Right ventricle myocardium inferior (tissue), 1 donor: ENCODE data around the gene GAMT. TPM values are rescaled to one million over a fixed set of nuclear protein-coding genes. Genes with fewer than 3 reads are reported as not detected.
"Not testable (repeated sequence)": the region's sequence is repeated elsewhere in the genome, so short reads cannot be mapped to it uniquely, and the experiment has no call there.

Experiments used
- ATAC-seq: fragments of 200-7000 bp; cut with Tn5 transposase; one replicate; pipeline ENCODE4 v1.9.1; 2020; ENCODE audit warnings: mild to moderate bottlenecking, moderate library complexity
- DNase-seq: peaks from one replicate; pipeline ENCODE4 v3.0.0; 2021; ENCODE audit errors: missing footprints
- intact Hi-C: fragments of 100-400 bp; cut with DNase I; formaldehyde crosslinking; loops from one replicate; pipeline ENCODE4 v1.11.0; 2022
- total RNA-seq: library from RNA; stranded (reverse); fragmentation: NEBNext Ultra II Directional; extraction: Animal tissue kit (Norgen Biotek cat#: 25700); gene quantifications from one replicate; pipeline ENCODE4 v1.2.1, GENCODE V29; 2021
- donor health status: DM: no; HTN: yes; CAD: no; lungs with severe emphysema.

GAMT gene
- total RNA-seq, 1 donor from 2014 or later: 85.8 TPM

GRCh38 chr19:1422360-1422759 is 21.0 kb upstream of the GAMT start:
- intact Hi-C loops: no loop called here
- ATAC-seq: no peak
- DNase-seq: no peak

GRCh38 chr19:1421958-1422305 is 20.6 kb upstream of the GAMT start:
- ATAC-seq (no peak), DNase-seq (no peak)
- intact Hi-C loops: no loop called here

GRCh38 chr19:1421218-1421957 is 20.0 kb upstream of the GAMT start:
- ATAC-seq: no peak
- intact Hi-C loops: no loop called here
- DNase-seq: no peak

- ATAC-seq: no peak
- intact Hi-C loops: no loop called here
Measured at GRCh38 chr19:1420590-1420989, 19.2 kb upstream of the GAMT start.

GRCh38 chr19:1420085-1420484 is 18.7 kb upstream of the GAMT start:
- intact Hi-C loops, ATAC-seq, DNase-seq: not testable (repeated sequence)

More at GRCh38 chr19:1420590-1420989, 19.2 kb upstream of the GAMT start:
- DNase-seq: no peak

GRCh38 chr19:1418951-1419738 is 17.8 kb upstream of the GAMT start:
- ATAC-seq: peak; percentile 39

GRCh38 chr19:1418496-1418775 is 17.1 kb upstream of the GAMT start:
- DNase-seq (no peak), ATAC-seq (no peak)
- intact Hi-C loops: no loop called here

More at GRCh38 chr19:1418951-1419738, 17.8 kb upstream of the GAMT start:
- intact Hi-C loops: no loop called here
- no peak for DNase-seq

GRCh38 chr19:1417681-1418495 is 16.5 kb upstream of the GAMT start:
- intact Hi-C loops: no loop called here
- no peak for DNase-seq
- no peak for ATAC-seq

GRCh38 chr19:1417145-1417544 is 15.8 kb upstream of the GAMT start:
- intact Hi-C loops: no loop called here
- no peak for DNase-seq
- ATAC-seq: no peak

GRCh38 chr19:1416014-1416841 is 14.9 kb upstream of the GAMT start:
- DNase-seq: no peak
- intact Hi-C loops: no loop called here
- ATAC-seq: no peak

GRCh38 chr19:1412995-1413800 is 11.9 kb upstream of the GAMT start:
- DNase-seq (no peak), ATAC-seq (no peak)
- intact Hi-C loops: loop anchor here (5.0 kb wide), 1 partner anchor 34 kb away; no protein-coding TSS in a partner anchor

GRCh38 chr19:1412323-1412923 is 11.1 kb upstream of the GAMT start:
- ATAC-seq: no peak
- no peak for DNase-seq
- intact Hi-C loops: loop anchor here (5.0 kb wide), 1 partner anchor 35 kb away; no protein-coding TSS in a partner anchor

- DNase-seq (no peak), ATAC-seq (peak; percentile 43)
- intact Hi-C loops: loop anchor here (5.0 kb wide), 1 partner anchor 36 kb away; no protein-coding TSS in a partner anchor
Measured at GRCh38 chr19:1411255-1412191, 10.2 kb upstream of the GAMT start.

GRCh38 chr19:1410789-1411188 is 9.4 kb upstream of the GAMT start:
- ATAC-seq (no peak), DNase-seq (no peak)
- intact Hi-C loops: loop anchor here (5.0 kb wide), 1 partner anchor 37 kb away; no protein-coding TSS in a partner anchor

- intact Hi-C loops: loop anchor here (5.0 kb wide), 1 partner anchor 37 kb away; no protein-coding TSS in a partner anchor
- ATAC-seq (no peak), DNase-seq (no peak)
Measured at GRCh38 chr19:1410136-1410786, 8.9 kb upstream of the GAMT start.
